GM12872 (cell line): ENCODE results near the gene COTL1.

Source experiments
- TF ChIP-seq, protein P1 (sequence below): IDR thresholded peaks from 3 replicates; pipeline ENCODE4 v1.5.1; 2011; ENCODE audit warnings: low read depth, mild to moderate bottlenecking, low read length, moderate library complexity; ENCODE audit not compliant: insufficient read depth

COTL1 gene

DNA sequence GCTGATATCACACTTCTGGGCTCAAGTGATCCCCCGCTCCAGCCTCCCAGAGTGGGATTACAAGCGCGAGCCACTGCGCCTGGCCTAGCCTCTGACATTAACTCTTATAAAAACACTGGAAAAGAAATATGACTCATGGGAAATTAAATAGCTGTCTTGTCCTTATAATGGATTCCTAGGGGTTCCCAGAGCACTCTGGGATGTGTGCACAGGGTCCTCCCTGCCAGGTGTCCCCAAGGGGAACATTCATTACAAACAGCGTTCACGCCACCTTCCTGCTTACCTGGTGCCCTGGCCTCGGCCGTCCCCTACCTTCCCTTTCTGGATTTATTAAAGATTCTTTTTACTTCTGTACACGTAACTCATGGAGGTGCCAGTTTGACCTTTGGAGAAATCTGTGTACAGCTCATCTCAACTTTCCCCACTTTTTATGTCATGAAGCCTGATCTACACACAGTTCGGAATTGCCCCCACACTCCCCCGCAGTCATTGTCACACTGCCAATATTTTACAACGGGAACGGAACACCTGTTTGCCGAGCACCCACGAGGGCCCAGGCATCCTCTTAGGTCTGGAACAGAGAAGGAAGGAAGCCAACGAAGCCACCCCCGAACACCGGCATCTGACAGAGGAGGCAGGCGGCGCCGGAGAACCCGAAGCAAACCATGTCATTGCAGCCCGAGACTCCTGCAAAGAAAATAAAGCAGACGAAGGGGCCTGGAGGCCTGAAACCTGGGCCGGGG, 73.7 kb downstream of the COTL1 start:
- TF ChIP-seq, protein P1, sequence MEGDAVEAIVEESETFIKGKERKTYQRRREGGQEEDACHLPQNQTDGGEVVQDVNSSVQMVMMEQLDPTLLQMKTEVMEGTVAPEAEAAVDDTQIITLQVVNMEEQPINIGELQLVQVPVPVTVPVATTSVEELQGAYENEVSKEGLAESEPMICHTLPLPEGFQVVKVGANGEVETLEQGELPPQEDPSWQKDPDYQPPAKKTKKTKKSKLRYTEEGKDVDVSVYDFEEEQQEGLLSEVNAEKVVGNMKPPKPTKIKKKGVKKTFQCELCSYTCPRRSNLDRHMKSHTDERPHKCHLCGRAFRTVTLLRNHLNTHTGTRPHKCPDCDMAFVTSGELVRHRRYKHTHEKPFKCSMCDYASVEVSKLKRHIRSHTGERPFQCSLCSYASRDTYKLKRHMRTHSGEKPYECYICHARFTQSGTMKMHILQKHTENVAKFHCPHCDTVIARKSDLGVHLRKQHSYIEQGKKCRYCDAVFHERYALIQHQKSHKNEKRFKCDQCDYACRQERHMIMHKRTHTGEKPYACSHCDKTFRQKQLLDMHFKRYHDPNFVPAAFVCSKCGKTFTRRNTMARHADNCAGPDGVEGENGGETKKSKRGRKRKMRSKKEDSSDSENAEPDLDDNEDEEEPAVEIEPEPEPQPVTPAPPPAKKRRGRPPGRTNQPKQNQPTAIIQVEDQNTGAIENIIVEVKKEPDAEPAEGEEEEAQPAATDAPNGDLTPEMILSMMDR = no peak

DNA sequence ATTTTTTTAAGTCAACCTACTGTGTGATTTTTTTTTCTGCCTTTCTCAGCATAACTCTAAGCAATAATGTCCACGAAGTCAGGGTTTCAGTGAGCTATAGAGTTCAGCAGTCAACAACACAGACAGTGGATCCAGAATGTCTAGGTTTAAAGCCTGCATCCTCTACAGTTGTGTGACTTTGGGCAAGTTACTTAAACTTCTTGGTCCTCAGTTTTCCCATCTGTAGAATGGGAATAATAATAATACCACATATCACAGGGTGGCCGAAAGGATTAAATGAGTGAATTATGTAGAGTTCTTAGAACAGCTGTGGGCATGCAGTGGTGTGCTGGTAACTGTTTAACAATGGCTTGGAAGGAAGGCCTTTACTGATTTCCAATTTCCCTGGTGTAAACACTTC, 74.6 kb downstream of the COTL1 start:
- TF ChIP-seq, protein P1 = no peak

DNA sequence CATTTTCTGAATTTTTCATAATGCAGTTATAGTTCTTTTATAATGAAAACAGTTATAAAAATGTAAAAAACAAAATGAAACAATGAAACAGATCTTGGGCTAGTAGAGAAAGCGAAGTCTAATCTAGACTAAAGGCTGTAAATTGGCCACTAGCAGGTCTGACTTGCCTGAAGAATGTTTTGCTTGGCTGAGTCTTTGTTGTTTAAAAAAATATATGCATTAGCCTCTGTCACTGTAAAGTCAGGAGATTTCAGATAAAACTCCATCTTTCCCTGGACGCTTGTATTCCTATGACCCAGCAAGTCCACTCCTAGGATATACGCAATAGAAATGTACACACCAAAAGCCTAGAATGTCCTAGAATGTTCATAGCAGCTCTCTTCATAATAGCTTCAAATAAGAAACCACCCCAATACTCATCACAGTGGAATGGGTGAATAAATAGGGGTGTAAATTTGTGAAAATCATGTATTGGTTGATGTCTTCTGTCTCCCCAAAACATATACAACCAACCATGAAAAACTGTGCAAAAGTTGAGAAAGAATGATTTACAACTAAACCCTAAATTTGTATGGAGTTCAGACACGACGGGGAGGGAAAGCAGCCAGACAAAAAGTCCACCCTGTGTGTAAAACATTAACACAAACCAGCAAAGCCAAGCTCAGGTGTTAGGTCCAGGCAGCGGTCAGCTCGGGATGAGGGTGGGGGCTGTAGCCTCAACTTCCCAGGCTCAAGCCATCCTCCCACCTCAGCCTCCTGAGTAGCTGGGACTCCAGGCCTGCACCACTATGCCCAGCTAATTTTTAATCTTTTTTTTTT, 75.7 kb downstream of the COTL1 start:
- TF ChIP-seq, protein P1 = no peak

DNA sequence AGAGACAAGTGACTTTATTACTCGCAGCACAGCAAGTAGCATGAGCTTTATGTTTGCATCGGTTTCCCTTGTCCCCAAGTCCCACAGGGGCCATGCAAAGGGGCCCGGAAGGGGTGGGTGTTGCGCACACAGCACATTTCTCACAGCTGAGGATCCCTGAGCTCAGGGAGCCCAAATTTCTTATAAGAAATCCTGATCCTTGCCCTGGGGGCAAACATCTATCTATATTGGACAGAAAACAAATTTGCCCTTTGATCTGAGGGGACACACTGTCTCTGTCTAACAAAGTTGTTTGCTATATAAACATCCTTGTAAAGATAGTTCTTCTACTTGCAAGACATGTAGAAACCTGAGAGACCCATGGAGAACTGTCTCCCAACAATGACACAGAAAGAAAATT, 77.7 kb downstream of the COTL1 start:
- TF ChIP-seq, protein P1 = no peak

DNA sequence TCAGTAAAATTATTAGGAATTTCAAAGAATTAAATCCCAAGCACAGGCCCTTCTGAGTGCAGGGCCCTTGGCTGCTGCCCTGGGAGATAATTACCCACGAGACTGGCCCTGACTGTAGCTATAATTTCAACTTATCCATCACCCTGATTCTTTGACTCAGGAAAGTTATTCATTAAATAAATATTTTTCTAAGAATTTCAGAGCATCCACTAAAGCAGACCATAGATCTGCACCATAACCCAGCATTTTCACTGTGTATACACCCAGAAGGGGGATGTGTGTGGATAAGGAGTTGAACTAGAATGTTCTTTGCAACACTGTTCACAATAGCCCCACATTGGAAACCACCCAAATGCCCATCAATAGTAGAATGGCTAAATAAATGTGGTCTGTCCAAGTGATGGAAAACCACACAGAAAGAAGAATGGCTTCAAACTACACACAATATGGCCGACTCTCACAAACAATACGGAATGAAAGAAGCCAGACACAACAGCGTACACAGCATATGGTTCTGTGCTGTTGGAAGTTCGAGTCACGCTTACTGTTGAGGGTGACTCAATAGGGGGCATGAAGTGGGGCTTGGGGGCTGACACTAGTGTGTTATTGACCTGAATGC, 79.5 kb downstream of the COTL1 start:
- TF ChIP-seq, protein P1 = no peak

DNA sequence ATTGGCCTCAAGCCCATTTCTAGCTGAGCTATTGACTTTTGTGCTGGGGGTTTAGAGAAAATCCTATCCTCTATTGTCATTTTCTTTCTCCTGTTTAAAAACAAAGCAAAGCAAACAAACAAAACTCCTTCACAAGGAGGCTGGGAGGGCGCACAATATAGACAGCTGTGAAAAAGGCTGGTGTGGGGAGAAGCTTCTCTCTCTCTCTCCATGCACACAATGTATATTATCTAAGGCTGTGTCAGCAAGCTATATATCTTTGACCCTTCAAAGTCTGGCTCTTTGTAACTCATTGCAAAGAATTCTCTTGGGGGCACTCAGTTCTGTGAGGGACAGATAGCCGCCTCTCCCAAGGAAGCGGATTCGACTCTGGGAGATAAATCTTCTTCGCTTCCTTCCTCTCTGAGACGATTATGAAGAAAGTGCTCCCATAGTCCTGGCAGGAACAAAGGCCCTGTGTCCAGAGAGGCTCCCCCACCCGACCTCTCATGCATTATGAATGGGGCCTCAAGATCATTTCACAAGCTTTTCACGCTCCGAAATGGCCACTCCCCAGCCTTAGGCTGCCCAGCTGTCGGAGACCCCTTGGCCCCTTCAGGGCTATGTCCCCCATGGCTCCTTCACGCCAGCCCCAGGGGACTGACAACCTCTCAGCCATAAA, 80.3 kb downstream of the COTL1 start:
- TF ChIP-seq, protein P1 = no peak

DNA sequence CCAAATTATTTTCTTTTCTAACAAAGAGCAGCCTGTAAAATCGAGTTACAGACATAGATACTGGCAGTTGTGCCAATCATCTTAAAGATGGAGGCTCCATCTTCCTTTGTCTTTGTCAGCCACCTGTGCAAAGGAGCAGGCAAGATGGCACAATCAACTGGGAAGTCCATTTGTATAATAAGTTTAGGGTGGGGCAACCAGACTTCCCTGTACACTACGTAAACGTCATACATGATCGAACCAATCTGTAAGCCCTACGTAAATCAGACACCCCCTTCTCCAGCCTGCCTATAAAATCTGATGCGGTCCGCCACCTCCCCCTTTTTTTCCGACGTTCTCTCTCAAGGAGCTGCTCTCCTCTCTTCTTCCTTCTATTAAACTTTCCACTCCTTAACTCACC, 82.0 kb downstream of the COTL1 start:
- TF ChIP-seq, protein P1 = no peak
